Liver (tissue), 9 donors: Measurements from ENCODE around the gene RNGTT. TPM values are rescaled to one million over a fixed set of nuclear protein-coding genes. Genes with fewer than 3 reads are reported as not detected.

Experiments
- DNase-seq: peaks from one replicate; pipeline ENCODE4 v3.0.0-alpha.2; 2017; ENCODE audit warnings: low spot score
- H3K27ac ChIP-seq, 2 donors: one replicate each; pipeline ENCODE4 v1.7.0; 2013; ENCODE audit warnings: inconsistent platforms in 2 of 2, low read length in 2 of 2, control low read depth in 1 of 2, low read depth in 1 of 2, mild to moderate bottlenecking in 1 of 2
- H3K27me3 ChIP-seq, 4 donors: one replicate each; pipeline versions ENCODE4 v1.6.1 to v1.7.0; 2013; ENCODE audit warnings: low read length in 3 of 4, inconsistent platforms in 1 of 4, mild to moderate bottlenecking in 1 of 4, moderate library complexity in 1 of 4; ENCODE audit not compliant: control insufficient read depth in 4 of 4, insufficient read depth in 4 of 4
- H3K36me3 ChIP-seq, 4 donors: one replicate each; pipeline versions ENCODE4 v1.6.1 to v1.7.0; 2013; ENCODE audit warnings: low read length in 3 of 4, mild to moderate bottlenecking in 3 of 4, low read depth in 1 of 4, moderate library complexity in 1 of 4; ENCODE audit not compliant: control insufficient read depth in 4 of 4, insufficient read depth in 3 of 4
- H3K4me1 ChIP-seq, 4 donors: one replicate each; pipeline versions ENCODE4 v1.6.1 to v1.7.0; 2013; ENCODE audit warnings: low read length in 3 of 4, mild to moderate bottlenecking in 3 of 4, moderate library complexity in 1 of 4; ENCODE audit not compliant: control insufficient read depth in 4 of 4, insufficient read depth in 4 of 4
- H3K4me3 ChIP-seq, 3 donors: one replicate each; pipeline versions ENCODE4 v1.6.1 to v1.7.0; 2013; ENCODE audit warnings: low read length in 3 of 3, control low read depth in 1 of 3, low read depth in 1 of 3, mild to moderate bottlenecking in 1 of 3
- H3K9ac ChIP-seq, 2 donors: one replicate each; pipeline ENCODE4 v1.7.0; 2013; ENCODE audit warnings: low read length in 2 of 2, mild to moderate bottlenecking in 2 of 2, moderate library complexity in 2 of 2, control low read depth in 1 of 2, low read depth in 1 of 2
- H3K9me3 ChIP-seq, 4 donors: one replicate each; pipeline versions ENCODE4 v1.6.1 to v1.7.0; 2013; ENCODE audit warnings: low read length in 3 of 4; ENCODE audit not compliant: control insufficient read depth in 4 of 4
- EGR1 ChIP-seq, 2 donors: IDR thresholded peaks; 2 replicates each; pipeline ENCODE4 v1.6.1; 2016 to 2018; ENCODE audit warnings: antibody characterized with exemption in 2 of 2, low read depth in 2 of 2
- GABPA ChIP-seq, 2 donors: IDR thresholded peaks in 1 of 2; conservative IDR thresholded peaks in 1 of 2; 2 replicates each; pipeline ENCODE4 v1.6.1; 2016; ENCODE audit warnings: antibody characterized with exemption in 2 of 2, mild to moderate bottlenecking in 1 of 2, moderate library complexity in 1 of 2
- HNF4G ChIP-seq: IDR thresholded peaks from 2 replicates; pipeline ENCODE4 v1.6.1; 2016; ENCODE audit warnings: antibody characterized with exemption
- JUND ChIP-seq, 2 donors: IDR thresholded peaks; 2 replicates each; pipeline ENCODE4 v1.6.1; 2016; ENCODE audit warnings: antibody characterized with exemption in 2 of 2
- NR2F2 ChIP-seq: IDR thresholded peaks from 2 replicates; pipeline ENCODE4 v1.6.1; 2016; ENCODE audit warnings: antibody characterized with exemption
- RAD21 ChIP-seq, 2 donors: IDR thresholded peaks; 2 replicates each; pipeline ENCODE4 v1.6.1; 2016; ENCODE audit warnings: antibody characterized with exemption in 2 of 2, mild to moderate bottlenecking in 2 of 2
- REST ChIP-seq: IDR thresholded peaks from 2 replicates; pipeline ENCODE4 v1.6.1; 2016; ENCODE audit warnings: antibody characterized with exemption, mild to moderate bottlenecking
- RXRA ChIP-seq, 2 donors: IDR thresholded peaks; 2 replicates each; pipeline ENCODE4 v1.6.1; 2017 to 2018; ENCODE audit warnings: antibody characterized with exemption in 2 of 2, mild to moderate bottlenecking in 1 of 2
- SP1 ChIP-seq: IDR thresholded peaks from 2 replicates; pipeline ENCODE4 v1.6.1; 2018; ENCODE audit warnings: antibody characterized with exemption, mild to moderate bottlenecking
- TAF1 ChIP-seq: conservative IDR thresholded peaks from 2 replicates; pipeline ENCODE4 v1.6.1; 2016; ENCODE audit warnings: antibody characterized with exemption, mild to moderate bottlenecking
- WGBS: extraction: QIAGEN DNeasy Blood & Tissue Kit; methylation state at CpG from one replicate; pipeline ENCODE4 v1.1.7; 2013; 5-methylcytosine and 5-hydroxymethylcytosine counted together
- polyA plus RNA-seq, 2 donors: library from polyadenylated mRNA; stranded (reverse) in 1 of 2; unstranded in 1 of 2; fragments of 200-250 nt in 1 of 2; fragments of >200 nt in 1 of 2; fragmentation: Nextera tagmentation in 1 of 2; extraction: Ambion mirVana in 1 of 2; gene quantifications; one replicate each; pipeline versions ENCODE4 v1.2.1 to v1.2.3, GENCODE V29; 2013 to 2015
- total RNA-seq, 2 donors: library from RNA; depleted of rRNA; stranded (reverse); fragments of >200 nt; gene quantifications; one replicate each; pipeline ENCODE4 v1.2.3, GENCODE V29; 2014
- TF ChIP-seq, protein P1 (sequence below): fragments of 150-350 bp; IDR thresholded peaks from 2 replicates; pipeline ENCODE4 v1.5.1; 2017; ENCODE audit warnings: improper control_type of control experiment, low read depth, low read length; ENCODE audit not compliant: missing input control
- TF ChIP-seq, protein P2 (sequence below): IDR thresholded peaks from 2 replicates; pipeline ENCODE4 v1.6.1; 2016; ENCODE audit warnings: antibody characterized with exemption
- TF ChIP-seq, protein P3 (sequence below): IDR thresholded peaks from 2 replicates; pipeline ENCODE4 v1.6.1; 2016; ENCODE audit warnings: antibody characterized with exemption
- TF ChIP-seq, protein P4 (sequence below): IDR thresholded peaks from 2 replicates; pipeline ENCODE4 v1.6.1; 2016; ENCODE audit warnings: antibody characterized with exemption
- donor health status: healthy.
- donor health status: healthy.
- donor health status: healthy.
- donor health status: healthy.
- donor health status: healthy.

Gene RNGTT
- total and polyA plus RNA-seq, 4 donors: 4.1 to 20.8 (median 7.2) TPM

DNA sequence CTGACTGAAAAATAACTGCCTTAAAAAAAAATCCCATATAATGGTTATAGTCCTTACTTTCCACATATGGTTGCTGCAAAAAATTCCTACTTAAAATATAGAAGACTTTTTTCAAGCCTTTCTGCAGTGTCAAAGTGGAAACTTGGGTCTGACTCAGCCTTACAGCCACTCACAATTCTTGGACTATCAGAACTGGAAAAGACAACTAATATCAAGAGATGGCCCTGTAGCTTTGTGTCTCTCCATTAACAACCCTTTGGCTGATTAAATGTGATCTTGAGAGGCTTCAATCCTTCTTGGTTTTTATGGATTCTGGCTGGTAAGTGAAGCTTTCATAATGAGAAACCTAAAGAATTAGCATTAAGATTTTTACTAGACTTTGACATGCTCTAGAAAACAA lies 307.8 kb downstream of the RNGTT start:
- no peak for DNase-seq
- TF ChIP-seq, protein P1, sequence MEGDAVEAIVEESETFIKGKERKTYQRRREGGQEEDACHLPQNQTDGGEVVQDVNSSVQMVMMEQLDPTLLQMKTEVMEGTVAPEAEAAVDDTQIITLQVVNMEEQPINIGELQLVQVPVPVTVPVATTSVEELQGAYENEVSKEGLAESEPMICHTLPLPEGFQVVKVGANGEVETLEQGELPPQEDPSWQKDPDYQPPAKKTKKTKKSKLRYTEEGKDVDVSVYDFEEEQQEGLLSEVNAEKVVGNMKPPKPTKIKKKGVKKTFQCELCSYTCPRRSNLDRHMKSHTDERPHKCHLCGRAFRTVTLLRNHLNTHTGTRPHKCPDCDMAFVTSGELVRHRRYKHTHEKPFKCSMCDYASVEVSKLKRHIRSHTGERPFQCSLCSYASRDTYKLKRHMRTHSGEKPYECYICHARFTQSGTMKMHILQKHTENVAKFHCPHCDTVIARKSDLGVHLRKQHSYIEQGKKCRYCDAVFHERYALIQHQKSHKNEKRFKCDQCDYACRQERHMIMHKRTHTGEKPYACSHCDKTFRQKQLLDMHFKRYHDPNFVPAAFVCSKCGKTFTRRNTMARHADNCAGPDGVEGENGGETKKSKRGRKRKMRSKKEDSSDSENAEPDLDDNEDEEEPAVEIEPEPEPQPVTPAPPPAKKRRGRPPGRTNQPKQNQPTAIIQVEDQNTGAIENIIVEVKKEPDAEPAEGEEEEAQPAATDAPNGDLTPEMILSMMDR: no peak
- TF ChIP-seq SP1 (no peak), NR2F2 (no peak), GABPA (IDR thresholded peaks at IDR 0.05 in 1 of 2, conservative IDR thresholded peaks at IDR 0.05 in 1 of 2) (no peak), JUND (IDR thresholded peaks at IDR 0.05) (no peak), TAF1 (no peak)

DNA sequence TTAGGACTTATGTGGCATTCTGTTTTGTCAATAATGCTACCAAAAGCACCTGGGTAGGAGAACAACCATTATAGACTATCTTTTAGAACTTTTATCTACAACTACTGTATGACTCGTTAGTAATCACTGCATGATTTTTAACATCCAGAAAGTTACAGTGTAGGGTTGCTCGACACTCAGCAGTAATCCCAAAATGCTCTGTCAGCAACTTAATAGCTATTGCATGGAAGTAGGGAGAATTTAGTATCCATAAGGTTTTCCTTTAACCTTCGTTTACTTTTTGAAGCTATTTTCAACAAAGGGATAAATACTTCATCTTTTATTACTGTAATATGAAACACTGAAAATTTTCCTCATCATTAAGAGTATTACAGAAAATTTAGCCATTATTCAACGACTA lies 309.5 kb downstream of the RNGTT start:
- 92% methylated on average over 4 of the region's 4 CpGs for WGBS
- Histone ChIP-seq H3K27me3 (no peaks in the 10 kb centered on the region), H3K4me1 (no peaks in the 10 kb centered on the region), H3K4me3 (no peak overlapping the region), H3K36me3 (no peaks in the 10 kb centered on the region), H3K9me3 (no peaks in the 10 kb centered on the region), H3K9ac (no peak overlapping the region), H3K27ac (no peak overlapping the region)
- no peak for DNase-seq
- TF ChIP-seq HNF4G (no peak), RXRA (IDR thresholded peaks at IDR 0.05) (no peak), JUND (IDR thresholded peaks at IDR 0.05) (no peak), TAF1 (no peak), RAD21 (IDR thresholded peaks at IDR 0.05) (no peak), EGR1 (IDR thresholded peaks at IDR 0.05; ENCODE audit: low read depth in 2 of 2) (no peak), NR2F2 (no peak), SP1 (no peak), REST (no peak)
- TF ChIP-seq, protein P2, sequence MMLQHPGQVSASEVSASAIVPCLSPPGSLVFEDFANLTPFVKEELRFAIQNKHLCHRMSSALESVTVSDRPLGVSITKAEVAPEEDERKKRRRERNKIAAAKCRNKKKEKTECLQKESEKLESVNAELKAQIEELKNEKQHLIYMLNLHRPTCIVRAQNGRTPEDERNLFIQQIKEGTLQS: no peak
- TF ChIP-seq, protein P3, sequence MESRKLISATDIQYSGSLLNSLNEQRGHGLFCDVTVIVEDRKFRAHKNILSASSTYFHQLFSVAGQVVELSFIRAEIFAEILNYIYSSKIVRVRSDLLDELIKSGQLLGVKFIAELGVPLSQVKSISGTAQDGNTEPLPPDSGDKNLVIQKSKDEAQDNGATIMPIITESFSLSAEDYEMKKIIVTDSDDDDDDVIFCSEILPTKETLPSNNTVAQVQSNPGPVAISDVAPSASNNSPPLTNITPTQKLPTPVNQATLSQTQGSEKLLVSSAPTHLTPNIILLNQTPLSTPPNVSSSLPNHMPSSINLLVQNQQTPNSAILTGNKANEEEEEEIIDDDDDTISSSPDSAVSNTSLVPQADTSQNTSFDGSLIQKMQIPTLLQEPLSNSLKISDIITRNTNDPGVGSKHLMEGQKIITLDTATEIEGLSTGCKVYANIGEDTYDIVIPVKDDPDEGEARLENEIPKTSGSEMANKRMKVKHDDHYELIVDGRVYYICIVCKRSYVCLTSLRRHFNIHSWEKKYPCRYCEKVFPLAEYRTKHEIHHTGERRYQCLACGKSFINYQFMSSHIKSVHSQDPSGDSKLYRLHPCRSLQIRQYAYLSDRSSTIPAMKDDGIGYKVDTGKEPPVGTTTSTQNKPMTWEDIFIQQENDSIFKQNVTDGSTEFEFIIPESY: no peak
- TF ChIP-seq, protein P4, sequence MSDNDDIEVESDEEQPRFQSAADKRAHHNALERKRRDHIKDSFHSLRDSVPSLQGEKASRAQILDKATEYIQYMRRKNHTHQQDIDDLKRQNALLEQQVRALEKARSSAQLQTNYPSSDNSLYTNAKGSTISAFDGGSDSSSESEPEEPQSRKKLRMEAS: no peak

More for the DNA sequence above, 307.8 kb downstream of the RNGTT start:
- H3K4me1 ChIP-seq: no peaks in the 10 kb centered on the region
- H3K27ac ChIP-seq: no peak overlapping the region
- no peak overlapping the region for H3K9ac ChIP-seq
- no peaks in the 10 kb centered on the region for H3K9me3 ChIP-seq
- H3K4me3 ChIP-seq: no peak overlapping the region
- no peaks in the 10 kb centered on the region for H3K27me3 ChIP-seq
- H3K36me3 ChIP-seq: no peaks in the 10 kb centered on the region
